HG03457 (cell line): ENCODE results near the gene MYOM1.
"Not testable (repeated sequence)": the region's sequence is repeated elsewhere in the genome, so short reads cannot be mapped to it uniquely, and the experiment has no call there.

Experiments used
- ATAC-seq: cut with Tn5 transposase; IDR thresholded peaks from one replicate; pipeline ENCODE4 v1.9.1; 2021; ENCODE audit warnings: moderate number of reproducible peaks; ENCODE audit not compliant: unreplicated experiment

The MYOM1 gene

GRCh38 chr18:3061581-3062312, 158.0 kb downstream of the MYOM1 start:
- no peak for ATAC-seq

GRCh38 chr18:3060667-3061580, 158.8 kb downstream of the MYOM1 start:
- no peak for ATAC-seq

- no peak for ATAC-seq
Observed at GRCh38 chr18:3059272-3059671, 160.5 kb downstream of the MYOM1 start.

GRCh38 chr18:3058328-3059191, 161.2 kb downstream of the MYOM1 start:
- ATAC-seq: no peak

- no peak for ATAC-seq
Observed at GRCh38 chr18:3057526-3057925, 162.2 kb downstream of the MYOM1 start.

GRCh38 chr18:3056311-3056710, 163.5 kb downstream of the MYOM1 start:
- no peak for ATAC-seq

GRCh38 chr18:3055816-3056215, 164.0 kb downstream of the MYOM1 start:
- ATAC-seq: no peak

- ATAC-seq: no peak
Observed at GRCh38 chr18:3055186-3055728, 164.5 kb downstream of the MYOM1 start.

GRCh38 chr18:3054780-3055179, 165.0 kb downstream of the MYOM1 start:
- no peak for ATAC-seq

- no peak for ATAC-seq
Observed at GRCh38 chr18:3054214-3054613, 165.6 kb downstream of the MYOM1 start.

- ATAC-seq: no peak
Observed at GRCh38 chr18:3053081-3053480, 166.7 kb downstream of the MYOM1 start.

- ATAC-seq: no peak
Observed at GRCh38 chr18:3052411-3052758, 167.4 kb downstream of the MYOM1 start.

GRCh38 chr18:3051718-3052410, 167.9 kb downstream of the MYOM1 start:
- ATAC-seq: no peak

- ATAC-seq: not testable (repeated sequence)
Observed at GRCh38 chr18:3049897-3050454, 169.8 kb downstream of the MYOM1 start.

- no peak for ATAC-seq
Observed at GRCh38 chr18:3048820-3049349, 170.9 kb downstream of the MYOM1 start.

GRCh38 chr18:3048121-3048520, 171.6 kb downstream of the MYOM1 start:
- no peak for ATAC-seq

GRCh38 chr18:3046216-3046808, 173.5 kb downstream of the MYOM1 start:
- ATAC-seq: no peak

- ATAC-seq: no peak
Observed at GRCh38 chr18:3044931-3045698, 174.7 kb downstream of the MYOM1 start.

GRCh38 chr18:3042379-3042778, 177.4 kb downstream of the MYOM1 start:
- ATAC-seq: no peak
